AG09319 (cell line): ENCODE measurements around the gene SLIT3.

Experiments
- DNase-seq: peaks from one replicate; pipeline ENCODE4 v3.0.0-alpha.2; 2010; ENCODE audit warnings: low read depth; ENCODE audit errors: extremely low read depth
- CTCF ChIP-seq: IDR thresholded peaks from 2 replicates; pipeline ENCODE4 v1.5.1; 2011; ENCODE audit warnings: low read depth, mild to moderate bottlenecking, inconsistent platforms, low read length, moderate library complexity

The SLIT3 gene

GRCh38 chr5:169307646-169308045 is 6.7 kb upstream of the SLIT3 start:
- no peak for DNase-seq
- TF ChIP-seq CTCF, result no peak

DNA sequence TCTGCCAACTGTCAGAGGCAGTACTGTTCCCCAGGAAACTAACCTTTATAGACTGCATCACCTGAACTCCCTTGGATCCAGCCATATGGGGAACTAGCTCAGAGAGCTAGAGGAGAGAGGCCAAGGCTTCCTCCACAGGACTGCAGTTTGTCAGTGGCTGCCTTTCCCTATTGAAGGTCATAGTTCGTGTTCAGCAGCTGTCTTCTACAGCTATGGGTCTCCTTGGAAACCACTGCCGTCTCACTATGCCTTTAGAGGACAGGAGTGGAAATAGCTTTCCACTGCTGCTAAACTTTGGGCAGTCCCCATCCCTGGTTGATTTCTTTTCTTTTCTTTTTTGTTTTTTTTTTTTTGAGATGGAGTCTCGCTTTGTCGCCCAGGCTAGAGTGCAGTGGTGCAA is 4.4 kb upstream of the SLIT3 start:
- no peak for DNase-seq
- no peak for TF ChIP-seq CTCF

GRCh38 chr5:169304175-169304574 is 3.2 kb upstream of the SLIT3 start:
- TF ChIP-seq CTCF, result no peak
- DNase-seq, result no peak

DNA sequence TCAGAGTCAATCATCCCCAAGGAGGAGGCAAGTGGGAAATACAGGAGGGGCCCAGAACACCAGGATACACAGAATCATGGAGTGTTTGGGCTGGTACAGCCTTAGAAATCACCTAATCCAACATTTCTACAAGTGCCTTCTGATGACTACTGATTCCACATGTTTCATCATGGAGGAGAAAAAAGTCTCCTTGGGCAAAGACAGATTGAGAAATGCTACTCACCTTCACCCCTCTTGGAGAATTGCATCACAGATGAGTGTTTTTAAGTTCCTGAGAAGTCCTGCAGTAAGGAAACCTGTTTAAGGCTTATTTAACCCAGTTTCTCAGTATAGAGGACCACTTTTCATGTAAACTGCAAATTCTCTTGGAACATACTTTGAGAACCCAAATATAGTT is 2.2 kb upstream of the SLIT3 start:
- TF ChIP-seq CTCF, result no peak
- DNase-seq, result no peak

DNA sequence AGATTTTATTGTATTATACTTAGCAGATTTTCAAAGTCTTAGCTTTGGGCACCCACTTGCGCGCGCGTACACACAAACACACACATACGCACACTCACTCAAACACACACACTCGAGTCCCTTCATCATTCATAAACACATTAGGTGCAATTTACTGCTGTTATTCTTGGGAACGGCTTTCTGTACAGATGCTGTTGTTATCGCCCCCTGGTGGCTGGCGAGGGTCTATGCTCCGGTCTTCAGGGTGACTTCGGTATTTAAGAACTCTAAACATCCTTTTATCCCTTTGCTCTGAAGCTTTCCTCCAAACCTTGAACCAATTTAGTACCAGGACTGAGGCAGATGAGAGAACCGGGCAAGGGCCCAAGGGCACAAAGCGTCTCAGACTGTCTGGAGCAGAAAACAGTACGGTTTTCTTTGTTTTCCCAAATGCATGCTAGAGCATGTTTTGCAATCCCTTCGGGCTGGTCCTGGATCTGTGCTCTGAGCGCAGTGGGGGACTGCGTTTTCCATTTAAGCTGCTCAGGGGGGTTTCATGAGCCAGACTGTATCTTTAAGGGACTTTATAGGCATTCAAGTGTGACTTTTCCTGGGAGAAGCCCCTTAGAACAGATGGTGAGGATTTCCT is 1.7 kb upstream of the SLIT3 start:
- peak; percentile 93 for TF ChIP-seq CTCF

DNA sequence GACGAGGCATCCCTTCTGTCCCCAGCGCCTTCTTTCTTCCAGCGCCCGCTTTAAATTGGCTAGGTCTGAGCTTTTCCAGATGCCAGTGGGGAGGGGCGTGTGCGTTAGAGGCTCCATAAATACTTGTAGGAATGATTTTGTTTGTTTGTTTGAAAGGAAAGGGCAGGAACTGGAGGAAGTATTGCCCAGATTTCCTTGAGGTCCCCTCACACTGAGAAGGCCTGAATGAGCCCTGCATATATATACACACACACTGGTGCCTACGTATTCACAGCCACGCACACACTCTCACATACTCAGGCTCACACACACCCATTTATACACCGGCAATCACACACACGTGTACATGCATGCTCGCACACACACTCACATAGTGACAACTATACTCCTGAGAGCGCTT is 1.0 kb upstream of the SLIT3 start:
- DNase-seq, result no peak
- no peak for TF ChIP-seq CTCF

More for the DNA sequence above, 1.7 kb upstream of the SLIT3 start:
- DNase-seq, result peak; percentile 86

GRCh38 chr5:169301386-169301934 is 521 bp upstream of the SLIT3 start:
- no peak for TF ChIP-seq CTCF
- DNase-seq, result no peak
